GM12878 (cell line): ENCODE data around the gene DIP2A. TPM values are rescaled to one million over a fixed set of nuclear protein-coding genes. Genes with fewer than 3 reads are reported as not detected.

Experiments
- ATAC-seq: fragments of 200-7000 bp; cut with Tn5 transposase; 3 replicates; pipeline ENCODE4 v1.9.1; 2020; ENCODE audit warnings: mild to moderate bottlenecking, moderate library complexity
- BruUV-seq: library from RNA; stranded (reverse); fragments of 400-500 nt; replicated peaks from 2 replicates; lab custom pipeline; 2021; lab: Mats Ljungman, UMichigan
- CTCF ChIA-PET: fragments of 300-600 bp; sonication (Branson Sonifier 250); formaldehyde crosslinking; extraction: SDS; loops from one replicate; lab custom pipeline; 2021; ENCODE audit warnings: inconsistent platforms; lab: Yijun Ruan, JAX
- POLR2A ChIA-PET: fragments of 350-600 bp; formaldehyde crosslinking; extraction: SDS; loops from one replicate; lab custom pipeline; 2021; ENCODE audit warnings: inconsistent platforms; lab: Charles Lee
- RAD21 ChIA-PET: fragments of 300-600 bp; sonication (Branson Sonifier 250); formaldehyde crosslinking; loops from one replicate; lab custom pipeline; 2023; ENCODE audit warnings: antibody characterized with exemption; ENCODE audit not compliant: unreplicated experiment; lab: Charles Lee
- SMC1A ChIA-PET: fragments of 300-600 bp; sonication (Branson Sonifier 250); formaldehyde crosslinking; loops from one replicate; lab custom pipeline; 2023; ENCODE audit not compliant: unreplicated experiment, uncharacterized antibody; lab: Charles Lee
- DNase-seq: peaks from one replicate; pipeline ENCODE4 v3.0.0-alpha.2; 2011; ENCODE audit warnings: low read depth, low spot score
- FAIRE-seq: peaks from 3 replicates; lab custom pipeline; 2011; peaks lifted over from hg19 to GRCh38; lab: Jason Lieb, UNC
- H2AFZ ChIP-seq: 2 replicates; pipeline ENCODE4 v1.6.0; 2011; ENCODE audit warnings: low read depth, low read length, control low read depth; ENCODE audit not compliant: control insufficient read depth
- H3K27ac ChIP-seq: 2 replicates; pipeline ENCODE4 v1.5.1; 2011; ENCODE audit warnings: control low read depth; ENCODE audit not compliant: control insufficient read depth, insufficient read depth
- H3K27me3 ChIP-seq, 2 experiments: replicated peaks in 1 of 2; 2 replicates each; pipeline versions ENCODE4 v1.6.0 to v1.6.1; 2011; ENCODE audit warnings: low read length in 1 of 2; ENCODE audit not compliant: control insufficient read depth in 2 of 2, insufficient read depth in 2 of 2
- H3K36me3 ChIP-seq, 2 experiments: 2 replicates each; pipeline ENCODE4 v1.5.1; 2011; ENCODE audit warnings: low read length in 1 of 2; ENCODE audit not compliant: control insufficient read depth in 2 of 2, insufficient read depth in 2 of 2
- H3K4me1 ChIP-seq: 2 replicates; pipeline ENCODE4 v1.6.1; 2011; ENCODE audit warnings: mild to moderate bottlenecking, low read length, moderate library complexity, mixed read lengths; ENCODE audit not compliant: control insufficient read depth, insufficient read depth
- H3K4me2 ChIP-seq: 2 replicates; pipeline ENCODE4 v1.6.0; 2011; ENCODE audit warnings: control low read depth; ENCODE audit not compliant: control insufficient read depth, insufficient read depth
- H3K4me3 ChIP-seq: fragments of 200-600 bp; sonication (generic); 2 replicates; pipeline ENCODE4 v1.5.1; 2016
- H3K79me2 ChIP-seq: 2 replicates; pipeline ENCODE4 v1.6.0; 2011; ENCODE audit warnings: low read length; ENCODE audit not compliant: control insufficient read depth, insufficient read depth
- H3K9ac ChIP-seq: 2 replicates; pipeline ENCODE4 v1.8.0; 2011; ENCODE audit warnings: low read length, control low read depth, mixed read lengths; ENCODE audit not compliant: control insufficient read depth, insufficient read depth
- H3K9me3 ChIP-seq: replicated peaks from 3 replicates; pipeline ENCODE4 v1.5.1; 2011; ENCODE audit warnings: mild to moderate bottlenecking, low read length; ENCODE audit not compliant: control insufficient read depth, insufficient read depth
- H4K20me1 ChIP-seq: 2 replicates; pipeline ENCODE4 v1.6.0; 2011; ENCODE audit not compliant: control insufficient read depth, insufficient read depth
- ASH2L ChIP-seq: fragments of 300-600, 200-600 bp; sonication (generic); IDR thresholded peaks from 2 replicates; pipeline ENCODE4 v1.6.1; 2017; ENCODE audit warnings: low read depth, mild to moderate bottlenecking, borderline replicate concordance
- BCL11A ChIP-seq: IDR thresholded peaks from 2 replicates; pipeline ENCODE4 v1.6.1; 2011; ENCODE audit warnings: low read depth, low read length
- EGR1 ChIP-seq, 2 experiments: IDR thresholded peaks; 1 replicate in 1 of 2; 2 replicates in 1 of 2; pipeline ENCODE4 v1.6.1; 2011 to 2012; ENCODE audit warnings: low read depth in 2 of 2, low read length in 2 of 2, borderline replicate concordance in 1 of 2, mild to moderate bottlenecking in 1 of 2, moderate library complexity in 1 of 2
- MXI1 ChIP-seq: fragments of 150-350 bp; IDR thresholded peaks from 2 replicates; pipeline ENCODE4 v1.6.1; 2011; ENCODE audit warnings: low read depth, mild to moderate bottlenecking, inconsistent platforms, low read length, improper control_type of control experiment
- NR2F1 ChIP-seq: fragments of 450-650 bp; conservative IDR thresholded peaks from 2 replicates; pipeline ENCODE4 v1.6.1; 2017; ENCODE audit warnings: mild to moderate bottlenecking
- NRF1 ChIP-seq: conservative IDR thresholded peaks from 2 replicates; pipeline ENCODE4 v1.6.1; 2011; ENCODE audit warnings: mild to moderate bottlenecking, low read depth, low read length, improper control_type of control experiment
- SIN3A ChIP-seq: IDR thresholded peaks from 2 replicates; pipeline ENCODE4 v1.6.1; 2012; ENCODE audit warnings: low read depth, low read length, improper control_type of control experiment
- WRNIP1 ChIP-seq: IDR thresholded peaks from 2 replicates; pipeline ENCODE4 v1.6.1; 2011; ENCODE audit warnings: low read depth, low read length, improper control_type of control experiment, borderline replicate concordance
- ZNF217 ChIP-seq: fragments of 450-650 bp; IDR thresholded peaks from 2 replicates; pipeline ENCODE4 v1.6.1; 2017; ENCODE audit warnings: antibody characterized with exemption, mild to moderate bottlenecking
- WGBS: methylation state at CpG from one replicate; pipeline ENCODE4 v1.1.6; 2016; ENCODE audit warnings: low lambda C conversion rate; ENCODE audit not compliant: insufficient replicate concordance, insufficient coverage; ENCODE audit errors: missing lambda C conversion rate; 5-methylcytosine and 5-hydroxymethylcytosine counted together
- in situ Hi-C: fragments of 300-500 bp; cut with MboI; formaldehyde crosslinking; loops from 9 replicates; pipeline ENCODE4 v1.14.3; 2018; ENCODE audit warnings: mixed read lengths
- intact Hi-C: fragments of 100-400 bp; cut with micrococcal nuclease; formaldehyde crosslinking; loops from one replicate; pipeline ENCODE4 v1.14.2; 2022; ENCODE audit not compliant: unreplicated experiment
- polyA plus RNA-seq, 11 experiments: library from polyadenylated mRNA; depleted of rRNA in 4 of 11; unstranded in 6 of 11; stranded (reverse) in 5 of 11; fragments of >200 nt; fragmentation: Nextera tagmentation in 4 of 11; fragmentation: Illumina TruSeq in 1 of 11; extraction: Ambion mirVana in 4 of 11; extraction: Trizol in 1 of 11; gene quantifications; 1 replicate in 1 of 11; 2 replicates in 10 of 11; pipeline versions ENCODE4 v1.2.1 to v1.2.3, GENCODE V29; 2011 to 2016; ENCODE audit warnings: inconsistent platforms in 2 of 11, missing spikeins in 2 of 11, low read depth in 1 of 11
- total RNA-seq, 4 experiments: library from RNA; depleted of rRNA in 3 of 4; stranded (reverse); fragments of >200 nt in 3 of 4; fragmentation: Illumina TruSeq in 1 of 4; extraction: Trizol in 1 of 4; gene quantifications; 2 replicates each; pipeline versions ENCODE4 v1.2.1 to v1.2.3, GENCODE V29; 2013 to 2021
- TF ChIP-seq, protein P1 (sequence below): IDR thresholded peaks from 2 replicates; pipeline ENCODE4 v1.6.1; 2012; ENCODE audit warnings: low read depth, low read length, improper control_type of control experiment
- TF ChIP-seq, protein P2 (sequence below): IDR thresholded peaks from 2 replicates; pipeline ENCODE4 v1.6.1; 2011; ENCODE audit warnings: borderline replicate concordance, low read depth, mild to moderate bottlenecking, moderate library complexity, low read length; ENCODE audit not compliant: insufficient read depth, poor library complexity, severe bottlenecking
- TF ChIP-seq, protein P3 (sequence below): fragments of 450-650 bp; formaldehyde crosslinking; IDR thresholded peaks from 2 replicates; pipeline ENCODE4 v1.4.0; 2022; ENCODE audit warnings: mild to moderate bottlenecking, moderate library complexity
- TF ChIP-seq, protein P4 (sequence below): fragments of 450-650 bp; IDR thresholded peaks from 2 replicates; pipeline ENCODE4 v1.6.1; 2016; ENCODE audit warnings: mild to moderate bottlenecking, moderate library complexity, borderline replicate concordance

The DIP2A gene
- total and polyA plus RNA-seq, 10 of the 15 experiments (the other 5 are each of a cell fraction or from before 2014, with no cell fraction given): 1.7 to 25.5 (median 12.2) TPM

DNA sequence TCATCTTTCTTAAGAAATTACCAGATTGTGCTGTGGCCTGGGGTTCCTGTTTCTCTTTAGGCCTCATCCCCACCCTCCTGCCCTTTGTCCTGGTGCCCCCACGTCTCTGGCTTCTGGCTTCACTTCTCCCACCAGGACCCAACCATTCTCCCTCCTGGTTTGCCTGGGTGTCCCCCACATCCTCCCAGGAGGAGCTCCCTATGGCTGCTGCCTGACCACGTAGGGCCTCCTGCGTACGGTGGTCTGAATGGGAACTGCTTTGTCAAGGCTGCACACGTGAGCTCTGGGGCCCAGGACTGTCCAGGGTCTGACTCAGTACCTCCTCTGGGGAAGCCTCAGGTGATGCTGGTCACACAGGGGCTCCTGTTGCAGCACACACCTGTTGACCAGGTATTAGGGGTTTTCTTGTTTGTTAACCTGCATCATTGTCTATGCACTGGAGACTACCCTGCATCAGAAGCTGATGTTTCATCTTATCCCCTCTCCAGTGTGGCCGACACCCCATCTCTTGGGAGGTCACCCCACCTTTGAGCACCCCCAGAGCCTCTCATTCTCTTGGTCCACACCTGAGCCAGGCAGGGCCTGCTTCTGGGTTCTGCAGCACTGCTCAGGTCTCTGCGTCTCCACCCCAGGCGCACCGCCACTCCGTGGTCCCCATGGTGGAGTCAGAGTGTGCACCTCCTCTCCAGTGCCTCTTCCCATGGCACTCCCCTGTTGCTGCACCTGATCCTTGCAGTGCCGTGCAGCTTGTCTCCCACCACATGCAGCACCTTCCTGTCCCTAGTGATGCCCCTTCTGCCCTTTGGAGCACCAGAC, 80.4 kb downstream of the DIP2A start:
- Histone ChIP-seq H3K4me3 (no peak overlapping the region), H3K79me2 (no peaks in the 10 kb centered on the region), H3K4me2 (no peak overlapping the region), H3K9me3 (no peaks in the 10 kb centered on the region), H3K36me3 (peaks cover 9 to 24% of the 10 kb centered on the region in 2 experiments), H3K9ac (no peak overlapping the region), H3K4me1 (no peaks in the 10 kb centered on the region), H3K27ac (no peak overlapping the region), H2AFZ (no peak overlapping the region), H3K27me3 (no peaks in the 10 kb centered on the region), H4K20me1 (no peaks in the 10 kb centered on the region)
- DNase-seq (no peak), ATAC-seq (no peak), FAIRE-seq (no peak)
- BruUV-seq: no TSS peak
- SMC1A ChIA-PET: no interaction called here
- CTCF ChIA-PET: no interaction called here
- WGBS: 93% methylated on average over 10 of the region's 11 CpGs
- in situ Hi-C loops: no loop called here
- RAD21 ChIA-PET: no interaction called here
- intact Hi-C loops: no loop called here
- POLR2A ChIA-PET: no interaction called here
- TF ChIP-seq BCL11A (no peak), EGR1 (IDR thresholded peaks at IDR 0.05; ENCODE audit: borderline replicate concordance in 1 of 2, low read depth in 2 of 2, low read length in 2 of 2) (no peak), ASH2L (no peak), MXI1 (no peak), NR2F1 (no peak), ZNF217 (no peak), SIN3A (no peak), WRNIP1 (no peak), NRF1 (no peak)
- TF ChIP-seq, protein P1, sequence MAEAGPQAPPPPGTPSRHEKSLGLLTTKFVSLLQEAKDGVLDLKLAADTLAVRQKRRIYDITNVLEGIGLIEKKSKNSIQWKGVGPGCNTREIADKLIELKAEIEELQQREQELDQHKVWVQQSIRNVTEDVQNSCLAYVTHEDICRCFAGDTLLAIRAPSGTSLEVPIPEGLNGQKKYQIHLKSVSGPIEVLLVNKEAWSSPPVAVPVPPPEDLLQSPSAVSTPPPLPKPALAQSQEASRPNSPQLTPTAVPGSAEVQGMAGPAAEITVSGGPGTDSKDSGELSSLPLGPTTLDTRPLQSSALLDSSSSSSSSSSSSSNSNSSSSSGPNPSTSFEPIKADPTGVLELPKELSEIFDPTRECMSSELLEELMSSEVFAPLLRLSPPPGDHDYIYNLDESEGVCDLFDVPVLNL: no peak
- TF ChIP-seq, protein P2, sequence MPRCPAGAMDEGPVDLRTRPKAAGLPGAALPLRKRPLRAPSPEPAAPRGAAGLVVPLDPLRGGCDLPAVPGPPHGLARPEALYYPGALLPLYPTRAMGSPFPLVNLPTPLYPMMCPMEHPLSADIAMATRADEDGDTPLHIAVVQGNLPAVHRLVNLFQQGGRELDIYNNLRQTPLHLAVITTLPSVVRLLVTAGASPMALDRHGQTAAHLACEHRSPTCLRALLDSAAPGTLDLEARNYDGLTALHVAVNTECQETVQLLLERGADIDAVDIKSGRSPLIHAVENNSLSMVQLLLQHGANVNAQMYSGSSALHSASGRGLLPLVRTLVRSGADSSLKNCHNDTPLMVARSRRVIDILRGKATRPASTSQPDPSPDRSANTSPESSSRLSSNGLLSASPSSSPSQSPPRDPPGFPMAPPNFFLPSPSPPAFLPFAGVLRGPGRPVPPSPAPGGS: no peak
- TF ChIP-seq, protein P3, sequence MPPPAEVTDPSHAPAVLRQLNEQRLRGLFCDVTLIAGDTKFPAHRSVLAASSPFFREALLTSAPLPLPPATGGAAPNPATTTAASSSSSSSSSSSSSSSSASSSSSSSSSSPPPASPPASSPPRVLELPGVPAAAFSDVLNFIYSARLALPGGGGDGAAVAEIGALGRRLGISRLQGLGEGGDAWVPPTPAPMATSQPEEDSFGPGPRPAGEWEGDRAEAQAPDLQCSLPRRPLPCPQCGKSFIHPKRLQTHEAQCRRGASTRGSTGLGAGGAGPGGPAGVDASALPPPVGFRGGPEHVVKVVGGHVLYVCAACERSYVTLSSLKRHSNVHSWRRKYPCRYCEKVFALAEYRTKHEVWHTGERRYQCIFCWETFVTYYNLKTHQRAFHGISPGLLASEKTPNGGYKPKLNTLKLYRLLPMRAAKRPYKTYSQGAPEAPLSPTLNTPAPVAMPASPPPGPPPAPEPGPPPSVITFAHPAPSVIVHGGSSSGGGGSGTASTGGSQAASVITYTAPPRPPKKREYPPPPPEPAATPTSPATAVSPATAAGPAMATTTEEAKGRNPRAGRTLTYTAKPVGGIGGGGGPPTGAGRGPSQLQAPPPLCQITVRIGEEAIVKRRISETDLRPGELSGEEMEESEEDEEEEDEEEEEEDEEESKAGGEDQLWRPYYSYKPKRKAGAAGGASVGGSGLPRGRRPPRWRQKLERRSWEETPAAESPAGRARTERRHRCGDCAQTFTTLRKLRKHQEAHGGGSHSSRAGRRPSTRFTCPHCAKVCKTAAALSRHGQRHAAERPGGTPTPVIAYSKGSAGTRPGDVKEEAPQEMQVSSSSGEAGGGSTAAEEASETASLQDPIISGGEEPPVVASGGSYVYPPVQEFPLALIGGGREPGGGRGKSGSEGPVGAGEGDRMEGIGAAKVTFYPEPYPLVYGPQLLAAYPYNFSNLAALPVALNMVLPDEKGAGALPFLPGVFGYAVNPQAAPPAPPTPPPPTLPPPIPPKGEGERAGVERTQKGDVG (CRISPR knock-in tag): no peak
- TF ChIP-seq, protein P4, sequence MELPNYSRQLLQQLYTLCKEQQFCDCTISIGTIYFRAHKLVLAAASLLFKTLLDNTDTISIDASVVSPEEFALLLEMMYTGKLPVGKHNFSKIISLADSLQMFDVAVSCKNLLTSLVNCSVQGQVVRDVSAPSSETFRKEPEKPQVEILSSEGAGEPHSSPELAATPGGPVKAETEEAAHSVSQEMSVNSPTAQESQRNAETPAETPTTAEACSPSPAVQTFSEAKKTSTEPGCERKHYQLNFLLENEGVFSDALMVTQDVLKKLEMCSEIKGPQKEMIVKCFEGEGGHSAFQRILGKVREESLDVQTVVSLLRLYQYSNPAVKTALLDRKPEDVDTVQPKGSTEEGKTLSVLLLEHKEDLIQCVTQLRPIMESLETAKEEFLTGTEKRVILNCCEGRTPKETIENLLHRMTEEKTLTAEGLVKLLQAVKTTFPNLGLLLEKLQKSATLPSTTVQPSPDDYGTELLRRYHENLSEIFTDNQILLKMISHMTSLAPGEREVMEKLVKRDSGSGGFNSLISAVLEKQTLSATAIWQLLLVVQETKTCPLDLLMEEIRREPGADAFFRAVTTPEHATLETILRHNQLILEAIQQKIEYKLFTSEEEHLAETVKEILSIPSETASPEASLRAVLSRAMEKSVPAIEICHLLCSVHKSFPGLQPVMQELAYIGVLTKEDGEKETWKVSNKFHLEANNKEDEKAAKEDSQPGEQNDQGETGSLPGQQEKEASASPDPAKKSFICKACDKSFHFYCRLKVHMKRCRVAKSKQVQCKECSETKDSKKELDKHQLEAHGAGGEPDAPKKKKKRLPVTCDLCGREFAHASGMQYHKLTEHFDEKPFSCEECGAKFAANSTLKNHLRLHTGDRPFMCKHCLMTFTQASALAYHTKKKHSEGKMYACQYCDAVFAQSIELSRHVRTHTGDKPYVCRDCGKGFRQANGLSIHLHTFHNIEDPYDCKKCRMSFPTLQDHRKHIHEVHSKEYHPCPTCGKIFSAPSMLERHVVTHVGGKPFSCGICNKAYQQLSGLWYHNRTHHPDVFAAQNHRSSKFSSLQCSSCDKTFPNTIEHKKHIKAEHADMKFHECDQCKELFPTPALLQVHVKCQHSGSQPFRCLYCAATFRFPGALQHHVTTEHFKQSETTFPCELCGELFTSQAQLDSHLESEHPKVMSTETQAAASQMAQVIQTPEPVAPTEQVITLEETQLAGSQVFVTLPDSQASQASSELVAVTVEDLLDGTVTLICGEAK: no peak
